HepG2 (cell line): ENCODE data around the gene ZNF786. TPM values are rescaled to one million over a fixed set of nuclear protein-coding genes. Genes with fewer than 3 reads are reported as not detected.

Experiments
- ATAC-seq: fragments of 200-7000 bp; cut with Tn5 transposase; 3 replicates; pipeline ENCODE4 v1.9.1; 2020; ENCODE audit warnings: mild to moderate bottlenecking, moderate library complexity
- BruUV-seq: library from RNA; stranded (reverse); fragments of 400-500 nt; replicated peaks from 2 replicates; lab custom pipeline; 2021; lab: Mats Ljungman, UMichigan
- CTCF ChIA-PET: fragments of 300-600 bp; formaldehyde crosslinking; extraction: SDS; loops from one replicate; lab custom pipeline; 2021; ENCODE audit warnings: low total read pairs, inconsistent platforms, low intra/inter-chr PET ratio; lab: Yijun Ruan, JAX
- POLR2A ChIA-PET: fragments of 350-600 bp; sonication (Branson Sonifier 250); formaldehyde crosslinking; loops from one replicate; lab custom pipeline; 2020; ENCODE audit warnings: antibody characterized with exemption, inconsistent platforms; lab: Yijun Ruan, JAX
- DNase-seq: peaks from one replicate; pipeline ENCODE4 v3.0.0-alpha.2; 2015; ENCODE audit warnings: low spot score
- FAIRE-seq: peaks from 3 replicates; lab custom pipeline; 2011; peaks lifted over from hg19 to GRCh38; lab: Jason Lieb, UNC
- H2AFZ ChIP-seq: one replicate; pipeline ENCODE4 v1.6.1; 2011; ENCODE audit warnings: low read length, inconsistent platforms
- H3K27ac ChIP-seq: fragments of 300-600 bp; 3 replicates; pipeline ENCODE4 v1.8.0; 2011; ENCODE audit warnings: mixed run types, mild to moderate bottlenecking, mixed read lengths, low read length, inconsistent platforms; ENCODE audit not compliant: insufficient read depth; ENCODE audit errors: extremely low read length
- H3K27me3 ChIP-seq, 2 experiments: fragments of 200-600 bp in 1 of 2; 2 replicates in 1 of 2; 3 replicates in 1 of 2; pipeline versions ENCODE4 v1.6.0 to v1.8.0; 2011; ENCODE audit warnings: low read length in 2 of 2, mild to moderate bottlenecking in 2 of 2, moderate library complexity in 2 of 2, inconsistent platforms in 1 of 2; ENCODE audit not compliant: insufficient read depth in 2 of 2, control insufficient read depth in 1 of 2
- H3K36me3 ChIP-seq, 2 experiments: fragments of 200-600 bp in 1 of 2; replicated peaks in 1 of 2; 2 replicates in 1 of 2; 3 replicates in 1 of 2; pipeline versions ENCODE4 v1.5.1 to v1.8.0; 2011; ENCODE audit warnings: low read length in 2 of 2, inconsistent platforms in 1 of 2; ENCODE audit not compliant: insufficient read depth in 2 of 2, control insufficient read depth in 1 of 2
- H3K4me1 ChIP-seq: 2 replicates; pipeline ENCODE4 v1.5.1; 2012; ENCODE audit warnings: low read length, inconsistent platforms; ENCODE audit not compliant: insufficient read depth
- H3K4me2 ChIP-seq: 2 replicates; pipeline ENCODE4 v1.6.0; 2011; ENCODE audit warnings: low read depth, low read length, inconsistent platforms
- H3K4me3 ChIP-seq, 3 experiments: fragments of 200-600 bp in 1 of 3; sonication (generic), shearing (Covaris generic) in 1 of 3; replicated peaks in 1 of 3; 2 replicates each; pipeline ENCODE4 v1.5.1; 2011 to 2016; ENCODE audit warnings: low read length in 3 of 3, inconsistent platforms in 2 of 3, low read depth in 2 of 3, mild to moderate bottlenecking in 2 of 3, control low read depth in 1 of 3, mixed read lengths in 1 of 3; ENCODE audit not compliant: insufficient read depth in 1 of 3
- H3K79me2 ChIP-seq: one replicate; pipeline ENCODE4 v1.6.1; 2011; ENCODE audit warnings: low read length, inconsistent platforms; ENCODE audit not compliant: insufficient read depth
- H3K9ac ChIP-seq: 2 replicates; pipeline ENCODE4 v1.6.0; 2011; ENCODE audit warnings: mild to moderate bottlenecking, low read depth, low read length, inconsistent platforms; ENCODE audit not compliant: insufficient read depth
- H3K9me3 ChIP-seq: 2 replicates; pipeline ENCODE4 v1.5.1; 2012; ENCODE audit warnings: mild to moderate bottlenecking, low read length
- H4K20me1 ChIP-seq: 2 replicates; pipeline ENCODE4 v1.6.0; 2011; ENCODE audit warnings: inconsistent platforms, mild to moderate bottlenecking, low read length, moderate library complexity; ENCODE audit not compliant: insufficient read depth
- CHD4 ChIP-seq: fragments of 200-600 bp; sonication (generic); IDR thresholded peaks from 2 replicates; pipeline ENCODE4 v1.7.0; 2017; ENCODE audit warnings: mild to moderate bottlenecking, low read length, borderline replicate concordance
- FLYWCH1 ChIP-seq: sonication (generic); formaldehyde crosslinking; IDR thresholded peaks from 2 replicates; pipeline ENCODE4 v1.8.1; 2023; ENCODE audit warnings: mild to moderate bottlenecking, missing genetic modification reagents
- GZF1 ChIP-seq: sonication (generic); formaldehyde crosslinking; IDR thresholded peaks from 2 replicates; pipeline ENCODE4 v1.5.1; 2020; ENCODE audit warnings: mild to moderate bottlenecking, missing genetic modification reagents
- HNF1A ChIP-seq, 2 experiments: sonication (generic) in 1 of 2; formaldehyde crosslinking in 1 of 2; IDR thresholded peaks; 2 replicates each; pipeline versions ENCODE4 v1.4.0 to v1.6.1; 2016 to 2020; ENCODE audit warnings: borderline replicate concordance in 1 of 2, low read depth in 1 of 2, mild to moderate bottlenecking in 1 of 2, missing genetic modification reagents in 1 of 2
- JUN ChIP-seq: sonication (generic); formaldehyde crosslinking; IDR thresholded peaks from 2 replicates; pipeline ENCODE4 v1.4.0; 2020; ENCODE audit warnings: mild to moderate bottlenecking, missing genetic modification reagents
- NFATC3 ChIP-seq: sonication (generic); formaldehyde crosslinking; IDR thresholded peaks from 2 replicates; pipeline ENCODE4 v1.5.1; 2020; ENCODE audit warnings: mild to moderate bottlenecking, missing genetic modification reagents
- ONECUT2 ChIP-seq: sonication (generic); formaldehyde crosslinking; IDR thresholded peaks from 2 replicates; pipeline ENCODE4 v1.4.0; 2020; ENCODE audit warnings: missing genetic modification reagents
- SOX13 ChIP-seq, 3 experiments: fragments of 450-650 bp in 1 of 3; sonication (generic) in 1 of 3; formaldehyde crosslinking in 1 of 3; IDR thresholded peaks in 2 of 3; conservative IDR thresholded peaks in 1 of 3; 2 replicates each; pipeline versions ENCODE4 v1.5.0 to v1.6.1; 2016 to 2020; ENCODE audit warnings: antibody characterized with exemption in 1 of 3, mild to moderate bottlenecking in 1 of 3, missing compliant biosample characterization in 1 of 3, missing genetic modification reagents in 1 of 3, moderate library complexity in 1 of 3
- ZFP1 ChIP-seq: IDR thresholded peaks from 2 replicates; pipeline ENCODE4 v1.6.1; 2016
- ZNF136 ChIP-seq: sonication (generic); formaldehyde crosslinking; IDR thresholded peaks from 2 replicates; pipeline ENCODE4 v1.8.1; 2022; ENCODE audit warnings: low read depth, mild to moderate bottlenecking, moderate library complexity, missing genetic modification reagents
- ZNF30 ChIP-seq: sonication (generic); formaldehyde crosslinking; IDR thresholded peaks from 2 replicates; pipeline ENCODE4 v1.5.0; 2020; ENCODE audit warnings: mild to moderate bottlenecking, missing genetic modification reagents
- ZNF337 ChIP-seq: sonication (generic); formaldehyde crosslinking; IDR thresholded peaks from 2 replicates; pipeline ENCODE4 v1.5.1; 2020; ENCODE audit warnings: missing genetic modification reagents, low read depth, mild to moderate bottlenecking, borderline replicate concordance
- ZNF616 ChIP-seq: sonication (generic); formaldehyde crosslinking; IDR thresholded peaks from 2 replicates; pipeline ENCODE4 v1.5.0; 2020; ENCODE audit warnings: low read depth, mild to moderate bottlenecking, missing genetic modification reagents
- ZNF850 ChIP-seq: sonication (generic); formaldehyde crosslinking; conservative IDR thresholded peaks from 2 replicates; pipeline ENCODE4 v1.9.0; 2021; ENCODE audit warnings: mild to moderate bottlenecking, missing genetic modification reagents
- ZSCAN29 ChIP-seq: sonication (generic); formaldehyde crosslinking; conservative IDR thresholded peaks from 2 replicates; pipeline ENCODE4 v1.4.0; 2020; ENCODE audit warnings: mild to moderate bottlenecking, missing genetic modification reagents
- WGBS: methylation state at CpG from one replicate; pipeline ENCODE4 v1.1.6; 2017; ENCODE audit warnings: low lambda C conversion rate; 5-methylcytosine and 5-hydroxymethylcytosine counted together
- in situ Hi-C: cut with HindIII; loops from 2 replicates; pipeline ENCODE4 v1.10.0; 2017; ENCODE audit warnings: low pct_unique_long_range_greater_than_20kb; ENCODE audit not compliant: extremely low pct_ligation_motif_present
- intact Hi-C: fragments of 100-400 bp; cut with micrococcal nuclease; formaldehyde crosslinking; loops from one replicate; pipeline ENCODE4 v1.10.0; 2022; ENCODE audit not compliant: unreplicated experiment
- polyA plus RNA-seq, 8 experiments: library from polyadenylated mRNA; depleted of rRNA in 3 of 8; stranded (reverse) in 7 of 8; unstranded in 1 of 8; fragments of >200 nt; fragmentation: Illumina TruSeq in 4 of 8; extraction: Trizol in 4 of 8; gene quantifications; 2 replicates each; pipeline versions ENCODE4 v1.2.1 to v1.2.3, GENCODE V29; 2011 to 2016; ENCODE audit warnings: low read depth in 4 of 8, missing spikeins in 1 of 8, mixed read lengths in 1 of 8; ENCODE audit not compliant: insufficient read depth in 1 of 8
- total RNA-seq, 5 experiments: library from RNA; depleted of rRNA; stranded (reverse); fragments of >200 nt; fragmentation: Illumina TruSeq; extraction: Trizol; gene quantifications; 2 replicates each; pipeline ENCODE4 v1.2.3, GENCODE V29; 2016; ENCODE audit warnings: low read depth in 1 of 5
- TF ChIP-seq, protein P1 (sequence below): sonication (generic); formaldehyde crosslinking; IDR thresholded peaks from 2 replicates; pipeline ENCODE4 v1.5.0; 2020; ENCODE audit warnings: missing genetic modification reagents

Gene ZNF786
- total and polyA plus RNA-seq, 2 of the 13 experiments (the other 11 are each of a cell fraction or from before 2014, with no cell fraction given): 2.0 to 4.0 TPM

GRCh38 chr7:149125189-149125862 is 34.8 kb upstream of the ZNF786 start:
- FAIRE-seq (no peak), DNase-seq (no peak), ATAC-seq (peak; percentile 12)
- in situ Hi-C loops (no loop called here), intact Hi-C loops (no loop called here)
- TF ChIP-seq GZF1 (CRISPR knock-in tag): peak; percentile 99
- TF ChIP-seq ZNF616 (CRISPR knock-in tag): no peak
- 0 out of 2 replicates have a peak, but pooled peaks have one; percentile 14 for TF ChIP-seq ZNF337
- no peak for TF ChIP-seq ZFP1 (CRISPR knock-in tag)
- TF ChIP-seq CHD4: no peak
- 0 out of 2 replicates have a peak, but pooled peaks have one; percentile 20 for TF ChIP-seq ZNF850 (CRISPR knock-in tag)
- no peak for TF ChIP-seq JUN (CRISPR knock-in tag)
- TF ChIP-seq NFATC3 (CRISPR knock-in tag): 0 out of 2 replicates have a peak, but pooled peaks have one; percentile 39
- no peak for TF ChIP-seq FLYWCH1 (CRISPR knock-in tag)
- TF ChIP-seq HNF1A (IDR thresholded peaks at IDR 0.05; ENCODE audit: low read depth): no peak
- TF ChIP-seq HNF1A (CRISPR knock-in tag; IDR thresholded peaks at IDR 0.05; ENCODE audit: borderline replicate concordance): no peak
- TF ChIP-seq ZNF136: no peak
- TF ChIP-seq ONECUT2 (CRISPR knock-in tag): 0 out of 2 replicates have a peak, but pooled peaks have one; percentile 37
- TF ChIP-seq ZSCAN29 (CRISPR knock-in tag): peak; percentile 19; the same call in 1 of the 2 replicates
- no peak for TF ChIP-seq SOX13 (IDR thresholded peaks at IDR 0.05)
- TF ChIP-seq SOX13 (CRISPR knock-in tag; conservative IDR thresholded peaks at IDR 0.05 in 1 of 2, IDR thresholded peaks at IDR 0.05 in 1 of 2): 0 out of 4 replicates have a peak, but pooled peaks of 1 of the 2 experiments have one; percentile 8
- TF ChIP-seq ZNF30 (CRISPR knock-in tag): no peak
- TF ChIP-seq, protein P1, sequence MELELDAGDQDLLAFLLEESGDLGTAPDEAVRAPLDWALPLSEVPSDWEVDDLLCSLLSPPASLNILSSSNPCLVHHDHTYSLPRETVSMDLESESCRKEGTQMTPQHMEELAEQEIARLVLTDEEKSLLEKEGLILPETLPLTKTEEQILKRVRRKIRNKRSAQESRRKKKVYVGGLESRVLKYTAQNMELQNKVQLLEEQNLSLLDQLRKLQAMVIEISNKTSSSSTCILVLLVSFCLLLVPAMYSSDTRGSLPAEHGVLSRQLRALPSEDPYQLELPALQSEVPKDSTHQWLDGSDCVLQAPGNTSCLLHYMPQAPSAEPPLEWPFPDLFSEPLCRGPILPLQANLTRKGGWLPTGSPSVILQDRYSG (CRISPR knock-in tag): 0 out of 2 replicates have a peak, but pooled peaks have one; percentile 23
- H2AFZ ChIP-seq: no peak overlapping the region
- no peaks in the 10 kb centered on the region for H4K20me1 ChIP-seq
- 1% methylated on average over 17 of the region's 21 CpGs for WGBS
- CTCF ChIA-PET: interaction anchor here (0.6 to 3.5 kb wide), 3 partner anchors 22 to 119 kb away, joined by 3 to 26 read pairs (median 15); partner anchors contain the start of genes ZNF398 and ZNF786
- BruUV-seq: TSS peak; percentile 70
- H3K9ac ChIP-seq: peak overlapping the region; percentile 98
- peak overlapping the region; percentile 81 to 98 (median 92) for H3K4me3 ChIP-seq
- peak overlapping the region; percentile 86 for H3K27ac ChIP-seq
- POLR2A ChIA-PET: interaction anchor here (1.1 to 2.8 kb wide), 3 partner anchors 22 to 70 kb away, joined by 4 to 42 read pairs (median 4); partner anchors contain the start of genes ZNF282 and ZNF398
- peaks cover 3% of the 10 kb centered on the region for H3K9me3 ChIP-seq
- peak overlapping the region; percentile 88 for H3K4me2 ChIP-seq
- peaks cover 22% of the 10 kb centered on the region for H3K79me2 ChIP-seq
- H3K4me1 ChIP-seq: peaks cover 24% of the 10 kb centered on the region
- H3K27me3 ChIP-seq: no peaks in the 10 kb centered on the region; a peak in 2 of 5 replicates
- H3K36me3 ChIP-seq: peaks cover 0 to 3% of the 10 kb centered on the region in 2 experiments; a peak in 1 of 5 replicates
